ENCODE results near the gene RP9. TPM values are rescaled to one million over a fixed set of nuclear protein-coding genes. Genes with fewer than 3 reads are reported as not detected.
A peak's percentile ranks its signal among the peaks of the same experiment; 100 is the strongest.

RP9 gene
- total RNA-seq, 2 experiments from 2014 or later, result 9.6 to 11.8 TPM

GRCh38 chr7:33061282-33061937, 47.8 kb downstream of the RP9 start:
- H3K27me3 Mint-ChIP-seq (ENCODE audit: low read depth), result peaks cover 7% of the 10 kb centered on the region
- CTCF ChIA-PET, result interaction anchor here (0.6 to 3.4 kb wide), 6 partner anchors 9 to 169 kb away, joined by 3 to 22 read pairs (median 7); partner anchors contain the start of gene RP9
- peak overlapping the region; percentile 93 for H3K4me3 Mint-ChIP-seq
- peaks cover 36% of the 10 kb centered on the region for H3K4me1 Mint-ChIP-seq (ENCODE audit: low read depth)
- no peak for DNase-seq
- peaks cover 4% of the 10 kb centered on the region for H3K9me3 Mint-ChIP-seq (ENCODE audit: insufficient read depth)
- ATAC-seq, result no peak
- POLR2A ChIA-PET, result interaction anchor here (1.2 to 4.0 kb wide), 7 partner anchors 8 to 169 kb away, joined by 3 to 30 read pairs (median 6); partner anchors contain the start of gene RP9
- H3K36me3 Mint-ChIP-seq (ENCODE audit: low read depth), result peaks cover 17% of the 10 kb centered on the region
- H3K27ac Mint-ChIP-seq, result peak overlapping the region; percentile 70

- no peak for ATAC-seq
- Mint-ChIP-seq H3K4me3 (no peak overlapping the region), H3K27ac (no peak overlapping the region), H3K4me1 (ENCODE audit: low read depth) (peaks cover 46% of the 10 kb centered on the region), H3K36me3 (ENCODE audit: low read depth) (peaks cover 19% of the 10 kb centered on the region), H3K27me3 (ENCODE audit: low read depth) (no peaks in the 10 kb centered on the region), H3K9me3 (ENCODE audit: insufficient read depth) (no peaks in the 10 kb centered on the region)
- CTCF ChIA-PET, result no interaction called here
- DNase-seq, result no peak
- POLR2A ChIA-PET, result interaction anchor here (0.7 to 1.6 kb wide), 2 partner anchors 169 to 300 kb away, joined by 3 read pairs; no protein-coding TSS in a partner anchor
Measured at GRCh38 chr7:33059635-33060034, 49.6 kb downstream of the RP9 start.

DNA sequence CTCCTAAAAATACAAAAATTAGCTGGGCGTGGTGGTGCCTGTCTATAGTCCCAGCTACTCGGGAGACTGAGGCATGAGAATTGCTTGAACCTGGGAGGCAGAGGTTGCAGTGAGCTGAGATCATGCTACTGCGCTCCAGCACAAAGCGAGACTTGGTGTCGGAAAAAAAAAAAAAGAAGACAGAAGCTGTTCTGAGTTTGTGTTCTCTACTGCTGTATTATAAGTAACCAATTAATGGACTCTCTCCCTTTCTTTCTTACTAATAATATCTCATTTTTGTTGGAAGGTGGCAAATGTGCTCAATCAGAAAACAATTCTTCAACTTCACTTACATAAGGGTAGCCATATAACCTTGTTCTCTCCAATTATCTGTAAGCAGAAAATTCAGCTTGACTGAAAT, 54.0 kb downstream of the RP9 start:
- no peak for DNase-seq
- Mint-ChIP-seq H3K36me3 (ENCODE audit: low read depth) (peaks cover 20% of the 10 kb centered on the region), H3K9me3 (ENCODE audit: insufficient read depth) (no peaks in the 10 kb centered on the region), H3K27ac (no peak overlapping the region), H3K4me3 (no peak overlapping the region), H3K27me3 (ENCODE audit: low read depth) (no peaks in the 10 kb centered on the region), H3K4me1 (ENCODE audit: low read depth) (peaks cover 57% of the 10 kb centered on the region)
- POLR2A ChIA-PET, result no interaction called here
- CTCF ChIA-PET, result interaction anchor here (0.5 to 2.5 kb wide), 4 partner anchors 9 to 254 kb away, joined by 3 to 10 read pairs (median 4); partner anchors contain the start of gene RP9
- no peak for ATAC-seq

GRCh38 chr7:33054261-33054964, 54.8 kb downstream of the RP9 start:
- Mint-ChIP-seq H3K27ac (peak overlapping the region; percentile 58), H3K4me1 (ENCODE audit: low read depth) (peaks cover 51% of the 10 kb centered on the region), H3K4me3 (no peak overlapping the region), H3K36me3 (ENCODE audit: low read depth) (peaks cover 16% of the 10 kb centered on the region), H3K27me3 (ENCODE audit: low read depth) (no peaks in the 10 kb centered on the region), H3K9me3 (ENCODE audit: insufficient read depth) (no peaks in the 10 kb centered on the region)
- CTCF ChIA-PET, result interaction anchor here (0.6 to 3.9 kb wide), 6 partner anchors 10 to 259 kb away, joined by 3 to 30 read pairs (median 4); partner anchors contain the start of gene RP9
- ATAC-seq (peak; percentile 73), DNase-seq (no peak)
- POLR2A ChIA-PET, result interaction anchor here (3.1 kb wide), 1 partner anchor 8 kb away, joined by 14 read pairs; the partner anchor contains the start of gene NT5C3A

- no peak for DNase-seq
- no peak overlapping the region for H3K4me3 Mint-ChIP-seq
- H3K9me3 Mint-ChIP-seq (ENCODE audit: insufficient read depth), result no peaks in the 10 kb centered on the region
- no peaks in the 10 kb centered on the region for H3K27me3 Mint-ChIP-seq (ENCODE audit: low read depth)
- H3K27ac Mint-ChIP-seq, result peak overlapping the region; percentile 62
- H3K36me3 Mint-ChIP-seq (ENCODE audit: low read depth), result peaks cover 15% of the 10 kb centered on the region
- CTCF ChIA-PET, result interaction anchor here (0.6 to 3.9 kb wide), 8 partner anchors 10 to 564 kb away, joined by 3 to 30 read pairs (median 4); partner anchors contain the start of genes LSM5 and RP9
- POLR2A ChIA-PET, result interaction anchor here (1.5 to 3.1 kb wide), 2 partner anchors 9 to 163 kb away, joined by 5 to 14 read pairs; partner anchors contain the start of gene NT5C3A
- H3K4me1 Mint-ChIP-seq (ENCODE audit: low read depth), result peaks cover 47% of the 10 kb centered on the region
- no peak for ATAC-seq
Measured at GRCh38 chr7:33053721-33054120, 55.5 kb downstream of the RP9 start.

DNA sequence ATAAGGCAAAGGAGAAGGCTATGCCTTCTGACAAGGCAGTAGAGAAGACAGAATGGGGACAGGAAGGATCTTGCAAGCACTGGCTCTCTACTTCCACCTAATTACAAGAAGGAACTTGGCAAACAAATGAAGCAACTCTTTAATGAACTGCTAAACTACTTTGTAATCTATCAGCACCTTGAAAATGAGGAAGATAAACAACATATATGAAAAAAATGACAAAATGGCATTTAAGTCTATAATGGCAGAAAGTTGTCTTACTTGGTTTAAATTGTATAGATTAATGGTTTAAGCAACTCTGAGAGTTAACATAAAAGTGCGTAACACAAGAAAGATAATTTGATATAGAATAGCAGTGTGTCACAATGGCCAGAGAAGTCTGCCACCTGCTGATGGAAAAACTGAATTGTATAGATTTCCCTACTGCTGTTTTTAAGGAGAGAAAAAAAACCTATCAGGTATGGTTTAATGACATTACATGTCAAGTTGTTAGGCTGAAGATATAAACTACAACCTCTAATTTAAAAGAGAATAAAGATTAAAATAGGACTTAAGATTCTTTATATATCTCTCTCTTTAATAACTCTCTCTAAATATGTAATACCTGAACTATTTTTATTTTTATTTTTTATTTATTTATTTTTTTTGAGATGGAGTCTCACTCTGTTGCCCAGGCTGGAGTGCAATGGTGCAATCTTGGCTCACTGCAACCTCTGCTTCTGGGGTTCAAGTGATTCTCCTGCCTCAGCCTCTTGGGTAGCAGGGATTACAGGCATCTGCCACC, 58.5 kb downstream of the RP9 start:
- no peak overlapping the region for H3K27ac Mint-ChIP-seq
- ATAC-seq (peak; percentile 51), DNase-seq (peak; percentile 54)
- peaks cover 49% of the 10 kb centered on the region for H3K4me1 Mint-ChIP-seq (ENCODE audit: low read depth)
- no peak overlapping the region for H3K4me3 Mint-ChIP-seq
- POLR2A ChIA-PET, result no interaction called here
- peaks cover 12% of the 10 kb centered on the region for H3K36me3 Mint-ChIP-seq (ENCODE audit: low read depth)
- no peaks in the 10 kb centered on the region for H3K9me3 Mint-ChIP-seq (ENCODE audit: insufficient read depth)
- no peaks in the 10 kb centered on the region for H3K27me3 Mint-ChIP-seq (ENCODE audit: low read depth)
- CTCF ChIA-PET, result interaction anchor here (1.6 to 3.9 kb wide), 4 partner anchors 11 to 204 kb away, joined by 5 to 30 read pairs (median 17); partner anchors contain the start of genes NT5C3A and RP9

DNA sequence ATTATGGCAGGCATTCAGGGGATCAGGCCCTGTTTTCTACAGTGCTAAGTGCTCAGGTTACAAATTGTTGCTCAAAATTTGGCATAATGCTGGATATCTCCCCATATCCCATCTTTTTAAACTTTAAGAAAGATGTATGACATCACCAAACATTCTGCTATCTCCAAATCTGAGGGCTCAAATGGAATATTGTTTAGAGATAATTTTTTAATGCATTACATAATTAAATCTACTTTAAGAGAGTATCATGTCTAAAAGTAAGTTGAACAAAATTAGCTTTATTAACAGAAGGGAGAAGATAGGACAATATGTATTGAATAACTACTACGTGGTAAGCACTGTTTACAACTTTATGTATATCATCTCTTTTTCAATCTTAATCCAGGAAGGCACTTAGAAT, 60.5 kb downstream of the RP9 start:
- no peak for DNase-seq
- ChIA-PET CTCF (interaction anchor here (0.7 to 2.6 kb wide), 8 partner anchors 8 to 248 kb away, joined by 3 to 23 read pairs (median 12); partner anchors contain the start of genes NT5C3A and RP9), POLR2A (interaction anchor here (1.4 kb wide), 1 partner anchor 158 kb away, joined by 3 read pairs; no protein-coding TSS in a partner anchor)
- Mint-ChIP-seq H3K36me3 (ENCODE audit: low read depth) (peaks cover 5% of the 10 kb centered on the region), H3K9me3 (ENCODE audit: insufficient read depth) (no peaks in the 10 kb centered on the region), H3K27me3 (ENCODE audit: low read depth) (no peaks in the 10 kb centered on the region), H3K4me1 (ENCODE audit: low read depth) (peaks cover 39% of the 10 kb centered on the region), H3K27ac (no peak overlapping the region), H3K4me3 (no peak overlapping the region)
- no peak for ATAC-seq

DNA sequence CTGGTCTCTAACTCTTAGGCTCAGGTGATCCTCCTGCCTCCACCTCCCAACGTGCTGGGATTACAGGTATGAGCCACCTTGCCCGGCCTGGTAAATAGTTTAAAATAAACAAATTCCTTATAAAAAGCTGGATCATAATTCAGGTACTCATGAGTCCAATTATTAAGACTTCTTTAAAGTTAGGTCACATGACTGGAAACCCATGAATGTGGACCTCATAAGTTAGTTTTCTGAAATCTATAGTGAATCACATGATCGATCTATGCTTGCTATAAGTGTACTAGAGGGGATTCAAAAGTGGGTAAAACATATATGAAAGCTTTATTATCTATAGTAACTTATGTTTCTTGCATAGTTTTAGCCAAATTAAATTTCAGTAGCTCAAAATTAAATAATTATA, 60.9 kb downstream of the RP9 start:
- H3K4me3 Mint-ChIP-seq, result no peak overlapping the region
- no peak overlapping the region for H3K27ac Mint-ChIP-seq
- H3K36me3 Mint-ChIP-seq (ENCODE audit: low read depth), result peaks cover 4% of the 10 kb centered on the region
- CTCF ChIA-PET, result interaction anchor here (1.9 to 2.6 kb wide), 6 partner anchors 8 to 248 kb away, joined by 5 to 23 read pairs (median 12); partner anchors contain the start of genes NT5C3A and RP9
- H3K4me1 Mint-ChIP-seq (ENCODE audit: low read depth), result peaks cover 39% of the 10 kb centered on the region
- ATAC-seq (no peak), DNase-seq (no peak)
- no peaks in the 10 kb centered on the region for H3K9me3 Mint-ChIP-seq (ENCODE audit: insufficient read depth)
- H3K27me3 Mint-ChIP-seq (ENCODE audit: low read depth), result no peaks in the 10 kb centered on the region
- POLR2A ChIA-PET, result no interaction called here

- ATAC-seq, result no peak
- no peak for DNase-seq
- Mint-ChIP-seq H3K36me3 (ENCODE audit: low read depth) (peaks cover 4% of the 10 kb centered on the region), H3K27ac (no peak overlapping the region), H3K4me3 (no peak overlapping the region), H3K9me3 (ENCODE audit: insufficient read depth) (no peaks in the 10 kb centered on the region), H3K4me1 (ENCODE audit: low read depth) (peaks cover 27% of the 10 kb centered on the region), H3K27me3 (ENCODE audit: low read depth) (no peaks in the 10 kb centered on the region)
- CTCF ChIA-PET, result no interaction called here
- POLR2A ChIA-PET, result no interaction called here
Measured at GRCh38 chr7:33044986-33045385, 64.2 kb downstream of the RP9 start.

Measured in activated CD8-positive, alpha-beta T cell treated with anti-CD3 and anti-CD28 coated beads, Interleukin-2, amount 10 ng/mL, durations not matched to agents 7 days and 5 days (primary cell).